HT1080 (cell line): ENCODE data around the gene RHBDF1. TPM values are rescaled to one million over a fixed set of nuclear protein-coding genes. Genes with fewer than 3 reads are reported as not detected.

Source experiments
- small RNA-seq: library from RNA; depleted of rRNA; stranded (forward); fragments of <200 nt; gene quantifications from one replicate; pipeline ENCODE3, GENCODE V24; 2014
- total RNA-seq: library from RNA; depleted of rRNA; stranded (reverse); fragments of >200 nt; shearing (Covaris generic); gene quantifications from 2 replicates; pipeline ENCODE4 v1.2.3, GENCODE V29; 2014; rRNA removed

RHBDF1 gene
- total RNA-seq, 1 experiment from 2014 or later, result 21.4 TPM

Small RNA genes within 50 kb of the gene (small RNA-seq; reads per million reads assigned to genes)
- gene MIR6859-4, result not detected
- gene Z69720.2, result not detected

Other genes with a start within 250 kb of the RHBDF1 start
- gene POLR3K, start 19.0 kb downstream of the RHBDF1 start, total RNA-seq, result 18.2 and 21.6 TPM in 2 replicates
- 35.6 and 43.3 TPM in 2 replicates for gene SNRNP25, start 18.8 kb downstream of the RHBDF1 start, total RNA-seq
- gene MPG, start 5.6 kb upstream of the RHBDF1 start, total RNA-seq, result 198 and 210 TPM in 2 replicates
- 6.0 and 13.6 TPM in 2 replicates for gene NPRL3, start 66.0 kb upstream of the RHBDF1 start, total RNA-seq
- not detected in 2 replicates for gene HBZ, start 80.0 kb upstream of the RHBDF1 start, total RNA-seq
- not detected in 2 replicates for gene HBM, start 93.3 kb upstream of the RHBDF1 start, total RNA-seq
- not detected in 2 replicates for gene HBA2, start 100.2 kb upstream of the RHBDF1 start, total RNA-seq
- not detected in 2 replicates for gene HBA1, start 104.0 kb upstream of the RHBDF1 start, total RNA-seq
- gene HBQ1, start 107.8 kb upstream of the RHBDF1 start, total RNA-seq, result 2.0 and 3.6 TPM in 2 replicates
- 69.2 and 73.3 TPM in 2 replicates for gene LUC7L, start 156.8 kb upstream of the RHBDF1 start, total RNA-seq
- 37.9 and 43.5 TPM in 2 replicates for gene FAM234A, start 162.2 kb upstream of the RHBDF1 start, total RNA-seq
- gene RGS11, start 203.3 kb upstream of the RHBDF1 start, total RNA-seq, result 0.07 TPM in 1 of 2 replicates, not detected in the other
- 0.07 TPM in 1 of 2 replicates, not detected in the other for gene ARHGDIG, start 208.0 kb upstream of the RHBDF1 start, total RNA-seq
- 1.2 TPM in 1 of 2 replicates, not detected in the other for gene PDIA2, start 210.5 kb upstream of the RHBDF1 start, total RNA-seq